Fibroblast of lung (primary cell): ENCODE results near the gene NR6A1.

Source experiments
- CTCF ChIP-seq, 2 donors: IDR thresholded peaks in 1 of 2; conservative IDR thresholded peaks in 1 of 2; 1 replicate in 1 of 2; 2 replicates in 1 of 2; pipeline ENCODE4 v1.5.1; 2011 to 2012; ENCODE audit warnings: low read length in 2 of 2, control low read depth in 1 of 2, inconsistent platforms in 1 of 2, low read depth in 1 of 2, mild to moderate bottlenecking in 1 of 2
- EZH2 ChIP-seq: IDR thresholded peaks from 2 replicates; pipeline ENCODE4 v1.5.1; 2012; ENCODE audit warnings: low read length, control low read depth, mild to moderate bottlenecking; ENCODE audit errors: missing control alignments

GRCh38 chr9:124794902-124795491, 23.9 kb upstream of the NR6A1 start:
- no peak for TF ChIP-seq CTCF (conservative IDR thresholded peaks at IDR 0.05 in 1 of 2, IDR thresholded peaks at IDR 0.05 in 1 of 2; ENCODE audit: low read depth in 1 of 2, low read length in 2 of 2)
- no peak for TF ChIP-seq EZH2
